Epidermal melanocyte (primary cell): ENCODE data around the gene CWC27.
A peak's percentile ranks its signal among the peaks of the same experiment; 100 is the strongest.

ENCODE experiments used
- DNase-seq: peaks from one replicate; pipeline ENCODE4 v3.0.0; 2011; ENCODE audit warnings: low spot score; ENCODE audit not compliant: insufficient read length

The CWC27 gene

GRCh38 chr5:64768358-64769312, at the start of gene CWC27, which contains the start of gene SREK1IP1:
Gene CWC27 (plus strand): TSS chr5:64768930. CDS start chr5:64769147, 217 bp downstream.
Gene SREK1IP1 (minus strand): TSS chr5:64768691. CDS start chr5:64768517, 174 bp downstream.
- DNase-seq: peak; percentile 60

DNA sequence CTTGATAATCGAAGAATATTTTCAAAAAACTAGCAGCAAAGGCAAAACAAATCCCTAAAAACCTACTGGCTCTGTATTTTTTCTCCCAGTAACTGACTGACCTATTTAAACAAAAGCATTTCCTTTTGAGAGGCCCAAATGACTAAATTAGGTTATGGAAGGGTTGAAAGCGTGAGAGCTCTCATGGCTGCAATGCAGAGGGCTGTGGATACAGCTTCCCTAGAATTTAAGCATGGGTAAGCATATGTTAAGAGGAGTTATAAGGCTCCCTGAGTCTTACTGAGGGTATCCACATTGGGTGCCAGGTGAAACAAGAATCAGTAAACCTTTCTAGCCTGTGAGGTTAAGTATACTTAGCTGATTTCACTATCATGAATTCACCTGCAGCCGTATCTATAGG, 46.1 kb upstream of the CWC27 start:
- DNase-seq: no peak

DNA sequence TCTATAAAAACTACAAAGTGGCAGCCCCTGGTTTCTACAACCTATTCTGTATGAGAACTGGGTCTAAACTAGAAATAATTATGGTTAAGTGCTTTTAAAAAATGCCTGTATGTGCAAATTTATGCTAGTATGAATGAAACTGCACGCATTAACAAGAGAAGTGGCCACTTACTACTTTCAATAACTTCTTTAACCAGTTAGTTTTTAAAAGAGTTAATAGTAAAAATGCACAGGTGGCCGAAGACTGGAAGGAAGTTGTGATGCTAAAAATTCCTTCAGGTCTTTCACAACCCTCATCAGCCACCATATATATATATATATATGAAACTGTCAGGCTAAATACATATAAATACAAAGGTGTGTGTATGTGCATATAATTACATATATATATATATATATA, 41.6 kb upstream of the CWC27 start:
- no peak for DNase-seq

- no peak for DNase-seq
Observed at GRCh38 chr5:64742411-64742810, 26.3 kb upstream of the CWC27 start.

DNA sequence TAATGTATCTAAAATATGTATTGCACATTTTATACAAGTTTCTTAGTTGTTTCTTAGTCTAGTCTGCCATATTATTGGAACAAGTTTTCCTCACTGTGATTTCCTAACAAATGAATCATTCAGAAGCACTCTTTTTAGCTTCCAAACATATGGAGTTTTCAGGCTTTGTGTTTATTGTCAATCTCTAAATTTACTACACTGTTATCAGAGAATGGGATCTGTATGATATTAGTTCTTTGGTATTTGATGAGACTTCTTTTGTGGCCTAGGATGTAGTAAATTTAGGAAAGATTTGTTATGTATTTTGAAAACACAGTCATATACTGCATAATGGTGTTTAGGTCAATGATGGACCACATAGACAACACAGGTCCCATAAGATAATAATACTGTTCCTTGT, 25.9 kb upstream of the CWC27 start:
- DNase-seq: no peak

DNA sequence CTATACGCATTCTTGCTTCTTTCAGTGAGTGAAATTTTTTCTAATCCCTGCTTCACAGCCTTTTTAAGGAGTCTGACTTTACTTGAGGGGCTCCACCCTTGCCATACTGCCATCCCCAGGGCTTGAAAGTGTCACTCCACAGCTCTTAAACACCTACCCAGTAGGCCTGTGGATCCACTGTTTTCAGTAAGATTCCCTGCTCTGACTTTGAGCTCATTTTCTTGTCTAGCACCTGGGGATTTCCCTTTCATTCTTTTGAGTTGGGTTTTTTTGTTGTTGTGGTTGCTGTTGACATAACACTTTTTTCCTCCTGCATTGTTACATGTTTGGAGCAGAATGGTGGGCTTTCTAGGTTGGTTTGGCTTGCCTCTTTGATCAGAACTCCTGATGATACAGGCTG, 23.8 kb upstream of the CWC27 start:
- no peak for DNase-seq

DNA sequence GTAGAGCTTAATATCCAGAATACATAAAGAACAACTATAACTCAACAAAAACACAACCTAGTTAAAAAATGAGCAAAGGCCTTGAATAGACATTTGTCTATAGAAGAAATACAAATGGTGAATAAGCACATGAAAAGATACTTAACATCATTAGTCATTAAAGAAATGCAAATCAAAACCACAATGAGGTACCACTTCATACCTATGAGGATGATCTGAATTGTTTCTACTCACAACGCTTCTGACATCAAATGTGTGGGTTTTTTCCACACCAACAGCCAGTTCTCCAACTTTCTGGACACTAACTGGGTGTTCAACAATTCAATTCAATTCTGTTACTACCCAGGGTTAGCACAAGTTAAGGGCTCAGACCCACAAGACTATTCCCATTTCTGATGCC, 22.3 kb upstream of the CWC27 start:
- DNase-seq: no peak

- DNase-seq: no peak
Observed at GRCh38 chr5:64749385-64749784, 19.3 kb upstream of the CWC27 start.

DNA sequence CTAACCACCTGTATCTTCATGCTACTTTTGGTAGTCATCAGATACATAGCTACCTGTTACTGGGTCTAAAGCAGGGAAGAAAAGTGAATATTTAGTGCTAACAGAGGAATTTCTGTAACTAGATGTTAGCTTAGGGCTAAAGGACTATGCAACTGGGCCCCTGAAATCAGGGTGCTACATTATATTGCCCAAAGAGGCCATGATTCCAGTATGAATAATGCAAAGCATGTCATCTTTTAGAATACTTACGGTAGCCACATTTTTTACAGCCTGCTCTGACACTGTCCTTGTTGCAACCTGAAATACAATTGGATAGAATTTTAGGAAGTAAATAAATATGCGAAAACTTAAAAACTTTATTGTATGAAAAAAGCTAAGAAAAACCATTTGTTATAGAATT, 14.7 kb upstream of the CWC27 start:
- no peak for DNase-seq

- no peak for DNase-seq
Observed at GRCh38 chr5:64758901-64759300, 9.8 kb upstream of the CWC27 start.

GRCh38 chr5:64759960-64760660, 8.6 kb upstream of the CWC27 start:
- no peak for DNase-seq

- no peak for DNase-seq
Observed at GRCh38 chr5:64763948-64764503, 4.7 kb upstream of the CWC27 start.

DNA sequence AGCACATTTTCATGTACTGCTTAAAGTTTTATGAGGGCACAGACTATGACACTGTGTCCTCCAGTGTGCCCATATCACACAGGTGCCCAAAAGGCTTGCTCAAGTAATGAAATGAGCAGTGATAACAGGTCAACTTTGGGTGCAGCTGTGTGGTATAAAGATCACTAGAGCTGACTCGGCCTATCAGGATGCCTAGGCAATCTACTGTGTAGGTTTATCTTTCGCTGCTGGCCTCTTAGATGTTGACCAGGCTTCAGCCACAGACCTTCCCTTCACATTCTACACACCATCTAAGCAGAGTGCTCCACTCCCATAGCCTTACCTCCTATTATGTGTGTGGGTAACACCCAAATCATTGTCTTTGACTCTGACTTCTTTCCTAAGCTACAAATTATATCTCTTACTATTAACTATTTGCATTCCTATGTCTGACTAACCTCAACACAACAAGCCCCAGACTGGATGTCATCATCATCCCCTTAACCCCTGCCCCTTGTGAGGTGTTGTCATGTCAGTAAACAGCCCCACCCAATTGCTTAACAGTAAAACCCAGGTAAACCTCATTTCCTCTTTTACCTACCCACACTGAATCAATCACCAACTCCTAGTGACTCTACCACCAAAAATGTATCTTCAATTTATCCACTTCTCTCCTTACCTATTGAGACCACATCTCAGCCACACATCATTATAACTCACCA, 2.8 kb upstream of the CWC27 start:
- no peak for DNase-seq

DNA sequence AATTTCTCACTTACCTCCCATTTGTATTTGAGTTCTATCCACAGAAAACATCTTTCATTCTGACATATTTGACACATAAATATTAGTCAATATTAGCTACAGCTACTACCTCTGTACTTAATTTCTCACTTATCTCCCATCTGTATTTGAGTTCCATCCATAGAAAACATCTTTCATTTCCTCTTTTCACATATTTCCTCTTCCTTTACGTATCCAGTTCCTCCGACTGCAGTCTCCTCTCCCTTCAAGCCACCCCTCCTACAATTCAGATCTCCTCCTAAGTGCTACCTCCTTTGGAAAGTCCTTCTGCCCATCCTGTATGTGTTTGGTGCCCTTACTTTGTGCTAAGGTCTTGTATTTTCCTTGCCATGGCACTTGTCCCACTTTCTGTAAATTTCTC, 1.8 kb upstream of the CWC27 start:
- DNase-seq: no peak

GRCh38 chr5:64767959-64768357, 772 bp upstream of the CWC27 start:
- DNase-seq: no peak

- DNase-seq: no peak
Observed at GRCh38 chr5:64769855-64770254, 1.1 kb downstream of the CWC27 start.

DNA sequence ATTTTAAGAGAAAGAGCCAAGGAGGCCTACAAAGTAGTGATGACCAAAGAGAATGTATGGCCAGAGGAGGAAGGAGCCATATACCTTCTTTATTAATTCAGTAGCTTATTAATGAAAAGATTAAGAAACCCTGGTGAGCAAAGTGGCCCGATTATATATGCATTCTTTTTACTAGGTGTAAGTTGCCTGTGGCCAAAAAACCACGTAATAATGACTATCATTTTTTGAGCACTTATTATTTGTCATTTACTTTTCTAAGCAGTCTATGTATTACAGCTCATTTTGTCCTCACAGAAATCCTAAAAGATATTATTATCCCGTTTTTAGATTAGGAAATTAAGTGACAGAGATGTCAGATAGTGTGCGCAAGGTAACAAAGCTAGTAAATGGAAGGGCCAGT, 3.0 kb downstream of the CWC27 start:
- DNase-seq: no peak

DNA sequence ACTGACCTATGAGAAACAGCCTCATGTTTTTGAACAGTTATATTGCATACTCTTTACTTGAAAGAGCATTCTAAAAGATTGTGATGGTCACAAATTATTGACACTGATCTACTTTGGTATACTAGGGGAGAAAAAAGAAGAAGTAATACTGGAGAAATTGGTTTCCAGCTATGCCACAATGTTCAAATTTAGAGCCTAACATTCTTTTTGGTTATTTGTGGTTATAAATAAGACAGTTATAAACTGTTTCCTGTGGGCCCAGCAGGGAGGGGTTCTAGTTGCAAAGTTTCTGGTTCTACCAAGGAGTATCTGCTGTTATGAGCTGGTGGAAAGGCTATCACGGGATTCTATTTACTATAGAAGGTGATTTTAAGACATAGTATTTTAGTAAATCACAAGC, 4.8 kb downstream of the CWC27 start:
- DNase-seq: no peak

DNA sequence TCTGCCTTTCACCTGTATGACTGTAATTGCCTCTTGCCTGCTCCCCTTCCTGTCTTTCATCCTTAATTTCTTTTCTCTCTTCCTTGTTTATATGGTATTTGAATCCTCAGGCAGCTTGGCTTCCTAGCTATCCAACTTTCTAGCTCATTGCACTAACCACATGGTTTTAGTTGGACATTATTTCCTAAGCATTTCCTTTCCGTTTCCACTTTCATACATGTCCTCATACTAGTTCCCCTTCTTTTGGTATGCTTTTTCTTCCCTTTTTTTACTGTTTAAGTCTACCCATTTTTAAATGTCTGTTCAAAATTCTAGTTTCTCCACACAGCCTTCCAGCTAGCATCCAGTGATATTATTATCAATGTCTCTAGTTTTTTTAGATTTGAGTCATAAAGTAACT, 6.6 kb downstream of the CWC27 start:
- no peak for DNase-seq

GRCh38 chr5:64784451-64785025, 15.8 kb downstream of the CWC27 start:
- no peak for DNase-seq

DNA sequence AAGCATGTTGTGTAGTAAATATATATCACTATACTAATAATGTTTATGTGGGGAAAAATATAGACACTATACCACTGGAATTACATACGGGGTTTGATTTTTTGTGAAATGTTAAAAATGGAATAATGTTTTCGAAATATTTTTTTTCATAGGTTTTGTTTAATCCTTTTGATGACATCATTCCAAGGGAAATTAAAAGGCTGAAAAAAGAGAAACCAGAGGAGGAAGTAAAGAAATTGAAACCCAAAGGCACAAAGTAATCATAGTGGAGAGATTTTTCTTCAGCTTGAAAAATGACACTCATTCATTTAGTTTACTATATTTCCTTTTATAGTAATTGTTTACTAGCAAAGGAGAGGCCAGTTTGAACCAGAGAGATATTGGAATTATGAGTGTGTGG, 17.6 kb downstream of the CWC27 start:
- no peak for DNase-seq
